ENCODE measurements around the gene FASTKD1.

The FASTKD1 gene

DNA sequence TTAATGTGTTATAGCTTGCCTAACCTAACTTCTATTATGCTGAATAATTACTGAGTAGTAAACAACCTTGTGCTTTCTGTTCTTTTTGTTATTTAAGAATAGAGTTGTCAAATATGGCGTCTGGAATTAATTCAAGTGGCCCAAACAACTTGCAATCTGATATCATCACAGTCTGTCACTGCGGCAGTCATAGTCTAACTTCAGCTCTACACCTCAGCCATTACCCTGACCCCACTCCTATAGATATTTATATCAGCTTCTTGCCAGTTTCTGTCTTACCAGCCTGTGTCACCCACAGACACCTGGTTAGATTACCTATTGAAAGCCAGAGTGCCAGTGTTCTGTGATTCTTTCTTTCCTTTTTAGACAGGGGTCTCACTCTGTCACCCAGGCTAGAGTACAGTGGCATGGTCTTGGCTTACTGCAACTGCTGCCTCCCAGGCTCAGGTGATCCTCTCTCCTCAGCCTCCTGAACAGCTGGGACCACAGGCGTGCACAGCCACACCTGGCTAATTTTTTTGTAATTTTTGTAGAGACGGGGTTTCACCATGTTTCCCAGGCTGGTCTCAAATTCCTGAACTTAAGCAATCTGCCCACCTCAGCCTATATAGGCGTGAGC lies 78.2 kb downstream of the FASTKD1 start:
- DNase-seq = no peak

DNA sequence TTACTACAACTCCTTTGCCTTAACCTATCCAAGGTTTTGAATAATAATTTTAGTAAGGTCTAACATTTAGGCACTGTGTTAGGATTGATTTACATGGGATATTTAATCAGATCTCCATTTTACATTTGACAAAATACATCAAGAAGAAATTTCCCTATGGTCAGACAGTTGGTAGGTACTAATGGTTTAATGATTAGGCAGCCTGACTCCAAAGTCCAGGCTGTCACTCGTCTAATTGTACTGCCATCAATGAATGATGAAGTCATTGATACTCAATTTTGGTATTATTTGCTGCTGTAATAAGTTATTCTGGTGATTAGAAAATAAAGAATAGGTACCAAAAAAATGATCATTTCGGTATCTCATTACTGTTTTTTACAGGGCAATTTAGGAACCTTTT lies 80.3 kb downstream of the FASTKD1 start:
- peak; percentile 22 for DNase-seq

DNA sequence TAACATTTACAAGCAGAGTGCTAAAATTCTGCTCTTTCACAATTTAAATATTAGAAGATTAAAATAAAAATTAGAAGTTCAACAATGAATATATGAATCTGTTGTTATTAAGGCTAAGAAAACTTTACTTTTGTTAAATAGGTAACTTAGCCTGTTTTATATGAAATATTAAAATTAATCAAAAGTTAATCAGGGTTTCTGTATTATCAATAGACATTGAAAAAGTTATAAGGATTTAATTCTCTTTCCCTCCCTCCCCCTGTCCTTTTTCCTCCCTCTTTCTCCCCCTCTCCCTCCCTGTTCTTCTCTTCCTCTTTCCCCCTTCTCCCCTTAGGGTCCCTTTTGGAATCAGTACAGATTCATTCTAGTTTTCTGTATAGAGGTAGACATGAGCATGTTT lies 82.3 kb downstream of the FASTKD1 start:
- DNase-seq = no peak

DNA sequence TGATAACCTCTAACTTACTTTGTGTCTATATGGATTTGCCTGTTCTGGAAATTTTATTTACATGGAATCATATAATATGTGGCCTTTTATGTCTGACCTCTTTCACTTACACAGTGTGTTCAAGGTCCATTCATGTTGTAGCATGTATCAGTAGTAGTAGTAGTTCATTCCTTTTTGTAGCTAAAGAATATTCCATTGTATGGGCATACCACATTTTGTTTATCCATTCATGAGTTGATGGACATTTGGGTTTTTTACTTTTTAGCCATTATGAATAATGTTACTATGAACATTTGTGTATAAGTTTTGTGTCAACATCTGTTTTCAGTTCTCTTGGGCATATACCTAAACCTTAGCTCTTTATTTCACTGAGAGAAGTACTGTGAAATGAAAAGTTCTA lies 82.8 kb downstream of the FASTKD1 start:
- DNase-seq = no peak

DNA sequence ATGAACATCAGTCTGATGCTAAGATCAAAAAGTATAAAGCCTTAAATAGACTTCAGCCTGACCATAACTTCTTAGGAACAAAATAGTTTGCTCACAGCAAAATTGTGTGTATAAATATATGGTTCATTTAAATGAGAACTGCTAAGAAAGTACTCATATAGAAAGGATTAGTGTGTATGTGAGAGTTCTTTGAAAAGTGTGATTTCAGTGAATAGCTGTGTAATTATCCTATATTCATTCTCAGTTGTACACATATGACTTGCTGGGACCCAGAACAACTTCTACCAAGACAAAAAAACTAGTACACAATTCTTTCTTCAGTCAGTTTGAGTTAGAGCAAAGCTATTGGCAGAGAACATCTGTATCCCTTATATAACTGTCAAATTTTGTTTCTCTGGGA lies 87.2 kb downstream of the FASTKD1 start:
- no peak for DNase-seq

DNA sequence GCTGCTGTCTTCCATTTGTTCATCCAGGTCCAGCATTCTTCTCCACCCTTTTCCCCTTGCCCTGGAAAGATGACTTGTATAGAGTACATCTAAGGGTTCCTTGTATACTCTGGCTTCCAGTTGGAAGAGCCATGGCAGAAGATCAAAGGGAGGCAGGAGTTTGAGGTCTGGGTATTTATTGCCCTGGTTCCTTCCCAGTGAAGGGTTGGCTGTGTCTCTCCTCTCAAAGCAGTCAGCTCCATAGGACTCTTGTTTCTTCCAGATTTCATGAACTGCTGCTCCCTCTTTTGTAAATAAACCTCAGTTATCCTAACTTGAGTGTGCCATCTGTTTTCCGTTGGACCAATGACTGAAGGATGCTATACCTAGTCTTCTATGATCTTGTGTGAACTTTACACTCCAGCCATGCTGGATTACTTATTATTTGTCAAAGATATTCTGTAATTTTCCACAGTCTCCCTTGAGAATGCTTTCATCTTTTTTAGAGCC lies 88.0 kb downstream of the FASTKD1 start:
- no peak for DNase-seq

DNA sequence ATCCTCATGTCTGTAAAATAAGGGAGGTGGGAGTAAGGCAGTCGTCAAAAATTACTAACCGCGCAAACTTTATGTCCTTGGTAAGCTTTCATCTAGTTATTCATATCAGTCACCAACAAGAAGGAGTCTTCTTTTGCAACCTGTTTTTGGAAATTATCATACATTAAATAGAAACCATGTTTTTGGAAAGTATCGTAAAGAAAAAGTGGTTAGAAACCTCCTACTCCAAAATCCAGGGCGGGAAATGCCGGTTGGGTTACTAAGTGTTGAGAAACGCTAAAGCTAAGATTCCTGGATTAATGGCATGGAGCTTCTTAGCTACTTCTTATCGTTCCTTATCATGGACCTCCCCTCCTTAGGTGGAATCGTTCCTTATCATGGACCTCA lies 93.6 kb downstream of the FASTKD1 start:
- DNase-seq = no peak
